Neural progenitor cell (in vitro differentiated cells): ENCODE data around the gene CTRB1. TPM values are rescaled to one million over a fixed set of nuclear protein-coding genes. Genes with fewer than 3 reads are reported as not detected.
A peak's percentile ranks its signal among the peaks of the same experiment; 100 is the strongest.
"Not testable (repeated sequence)": the region's sequence is repeated elsewhere in the genome, so short reads cannot be mapped to it uniquely, and the experiment has no call there.

Experiments
- DNase-seq: peaks from one replicate; pipeline ENCODE4 v3.0.0-alpha.2; 2016; ENCODE audit warnings: low spot score
- H2AFZ ChIP-seq: fragments of 200-600 bp; sonication (generic); replicated peaks from 2 replicates; pipeline ENCODE4 v1.6.1; 2016; ENCODE audit warnings: antibody characterized with exemption
- H3F3A ChIP-seq: fragments of 200-600 bp; sonication (generic); 2 replicates; pipeline ENCODE4 v1.6.1; 2016; ENCODE audit warnings: antibody characterized with exemption, low read depth
- H3K27ac ChIP-seq: fragments of 200-600 bp; sonication (generic); 2 replicates; pipeline ENCODE4 v1.5.1; 2016; ENCODE audit warnings: mild to moderate bottlenecking
- H3K27me3 ChIP-seq: fragments of 200-600 bp; sonication (generic); 2 replicates; pipeline ENCODE4 v1.6.1; 2016; ENCODE audit warnings: mild to moderate bottlenecking, moderate library complexity
- H3K36me3 ChIP-seq: fragments of 200-600 bp; sonication (generic); 2 replicates; pipeline ENCODE4 v1.5.1; 2016
- H3K4me1 ChIP-seq: fragments of 200-600 bp; sonication (generic); 2 replicates; pipeline ENCODE4 v1.6.1; 2016; ENCODE audit warnings: mixed run types
- H3K4me2 ChIP-seq: fragments of 200-600 bp; sonication (generic); 2 replicates; pipeline ENCODE4 v1.6.1; 2016
- H3K4me3 ChIP-seq: fragments of 200-600 bp; sonication (generic); 2 replicates; pipeline ENCODE4 v1.5.1; 2016
- H3K79me2 ChIP-seq: fragments of 200-600 bp; sonication (generic); 2 replicates; pipeline ENCODE4 v1.6.1; 2016; ENCODE audit warnings: low read depth
- H3K9ac ChIP-seq: fragments of 200-600 bp; sonication (generic); 2 replicates; pipeline ENCODE4 v1.6.1; 2016
- H3K9me3 ChIP-seq: fragments of 200-600 bp; sonication (generic); 2 replicates; pipeline ENCODE4 v1.5.1; 2016; ENCODE audit warnings: low read depth
- H4K20me1 ChIP-seq: fragments of 200-600 bp; sonication (generic); 2 replicates; pipeline ENCODE4 v1.6.1; 2016; ENCODE audit warnings: low read depth
- H3K27ac Mint-ChIP-seq: 3 replicates; pipeline ENCODE4 v1.8.0; 2021; ENCODE audit warnings: mixed read lengths
- H3K27me3 Mint-ChIP-seq: 2 replicates; pipeline ENCODE4 v1.8.0; 2022; ENCODE audit warnings: low read depth, mild to moderate bottlenecking, inconsistent platforms, moderate library complexity, mixed read lengths; ENCODE audit not compliant: insufficient read depth
- H3K36me3 Mint-ChIP-seq: 3 replicates; pipeline ENCODE4 v1.8.0; 2021; ENCODE audit warnings: mixed read lengths
- H3K4me1 Mint-ChIP-seq: 3 replicates; pipeline ENCODE4 v1.8.0; 2021; ENCODE audit warnings: mixed read lengths
- H3K4me3 Mint-ChIP-seq: 3 replicates; pipeline ENCODE4 v1.8.0; 2021; ENCODE audit warnings: mild to moderate bottlenecking, moderate library complexity, mixed read lengths
- H3K9me3 Mint-ChIP-seq: 3 replicates; pipeline ENCODE4 v1.8.0; 2020; ENCODE audit warnings: mixed read lengths
- EZH2 ChIP-seq: fragments of 200-600 bp; sonication (generic); IDR thresholded peaks from 2 replicates; pipeline ENCODE4 v1.6.1; 2017; ENCODE audit warnings: antibody characterized with exemption, mild to moderate bottlenecking, moderate library complexity
- EZH2phosphoT487 ChIP-seq: fragments of 200-600 bp; sonication (generic); IDR thresholded peaks from 2 replicates; pipeline ENCODE4 v1.6.1; 2017; ENCODE audit warnings: antibody characterized with exemption
- total RNA-seq: library from RNA; depleted of rRNA; stranded (reverse); fragments of >200 nt; gene quantifications from 2 replicates; pipeline ENCODE4 v1.2.3, GENCODE V29; 2015; ENCODE audit warnings: low replicate concordance
- TF ChIP-seq, protein P1 (sequence below): fragments of 200-600 bp; sonication (generic); IDR thresholded peaks from 2 replicates; pipeline ENCODE4 v1.5.1; 2017; ENCODE audit warnings: antibody characterized with exemption, mild to moderate bottlenecking

CTRB1 gene
- total RNA-seq, 1 donor from 2014 or later: not detected

GRCh38 chr16:75241955-75242354, 23.2 kb downstream of the CTRB1 start:
- Mint-ChIP-seq H3K4me1 (peaks cover 56% of the 10 kb centered on the region), H3K4me3 (no peak overlapping the region)
- H3K4me1 ChIP-seq: peaks cover 39% of the 10 kb centered on the region

DNA sequence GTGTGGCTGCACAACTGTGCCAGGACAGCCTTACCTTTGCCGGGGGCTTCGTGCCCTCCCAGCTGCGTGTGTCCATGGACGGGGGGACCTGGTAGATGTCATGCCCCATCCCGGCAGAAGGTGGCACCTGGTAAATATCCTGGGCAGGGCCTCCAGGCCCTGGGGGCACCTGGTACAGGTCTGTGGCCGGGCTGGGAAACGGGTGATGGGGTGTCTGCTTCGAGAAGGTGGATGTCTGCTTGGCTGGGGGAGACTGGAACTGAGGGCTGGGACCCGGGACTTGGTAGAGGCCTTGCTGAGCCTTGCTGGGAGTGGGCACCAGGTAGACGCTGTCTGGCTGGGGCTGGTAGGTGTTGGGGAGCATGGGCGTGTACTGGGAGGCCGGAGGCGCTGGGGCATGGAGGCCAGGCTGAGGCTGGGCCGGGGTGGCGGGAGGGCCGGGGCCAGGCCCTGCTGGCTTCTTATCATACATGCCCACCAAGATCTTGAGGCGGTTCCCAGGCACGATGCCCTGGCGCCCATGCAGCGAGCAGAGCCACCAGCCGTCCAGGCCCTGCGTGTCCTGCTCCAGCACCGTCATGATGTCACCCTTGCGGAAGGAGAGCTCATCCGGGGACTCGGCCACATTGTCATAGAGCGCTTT, 23.8 kb downstream of the CTRB1 start:
- not testable (repeated sequence) for H3K36me3 ChIP-seq, H2AFZ ChIP-seq, H3K9ac ChIP-seq, H3K27ac ChIP-seq, H3K9me3 ChIP-seq, H3K4me3 Mint-ChIP-seq, H3K9me3 Mint-ChIP-seq, H3K27me3 Mint-ChIP-seq, H3F3A ChIP-seq, H3K27me3 ChIP-seq, DNase-seq, H3K4me2 ChIP-seq, H3K4me3 ChIP-seq
- peaks cover 75% of the 10 kb centered on the region for H4K20me1 ChIP-seq
- Mint-ChIP-seq H3K36me3 (peaks cover 16% of the 10 kb centered on the region), H3K27ac (peak overlapping the region; percentile 79), H3K4me1 (peaks cover 59% of the 10 kb centered on the region)
- peaks cover 54% of the 10 kb centered on the region for H3K79me2 ChIP-seq
- H3K4me1 ChIP-seq: peaks cover 39% of the 10 kb centered on the region

More at GRCh38 chr16:75241955-75242354, 23.2 kb downstream of the CTRB1 start:
- Histone ChIP-seq H3K9me3 (no peaks in the 10 kb centered on the region), H3K9ac (no peak overlapping the region), H3K36me3 (no peaks in the 10 kb centered on the region), H2AFZ (no peak overlapping the region), H3K27ac (no peak overlapping the region), H3F3A (peaks cover 6% of the 10 kb centered on the region), H3K79me2 (peaks cover 48% of the 10 kb centered on the region), H3K27me3 (no peaks in the 10 kb centered on the region), H4K20me1 (peaks cover 75% of the 10 kb centered on the region), H3K4me3 (no peak overlapping the region), H3K4me2 (no peak overlapping the region)
- H3K27ac Mint-ChIP-seq: no peak overlapping the region
- H3K9me3 Mint-ChIP-seq: no peaks in the 10 kb centered on the region
- H3K36me3 Mint-ChIP-seq: peaks cover 16% of the 10 kb centered on the region
- TF ChIP-seq, protein P1, sequence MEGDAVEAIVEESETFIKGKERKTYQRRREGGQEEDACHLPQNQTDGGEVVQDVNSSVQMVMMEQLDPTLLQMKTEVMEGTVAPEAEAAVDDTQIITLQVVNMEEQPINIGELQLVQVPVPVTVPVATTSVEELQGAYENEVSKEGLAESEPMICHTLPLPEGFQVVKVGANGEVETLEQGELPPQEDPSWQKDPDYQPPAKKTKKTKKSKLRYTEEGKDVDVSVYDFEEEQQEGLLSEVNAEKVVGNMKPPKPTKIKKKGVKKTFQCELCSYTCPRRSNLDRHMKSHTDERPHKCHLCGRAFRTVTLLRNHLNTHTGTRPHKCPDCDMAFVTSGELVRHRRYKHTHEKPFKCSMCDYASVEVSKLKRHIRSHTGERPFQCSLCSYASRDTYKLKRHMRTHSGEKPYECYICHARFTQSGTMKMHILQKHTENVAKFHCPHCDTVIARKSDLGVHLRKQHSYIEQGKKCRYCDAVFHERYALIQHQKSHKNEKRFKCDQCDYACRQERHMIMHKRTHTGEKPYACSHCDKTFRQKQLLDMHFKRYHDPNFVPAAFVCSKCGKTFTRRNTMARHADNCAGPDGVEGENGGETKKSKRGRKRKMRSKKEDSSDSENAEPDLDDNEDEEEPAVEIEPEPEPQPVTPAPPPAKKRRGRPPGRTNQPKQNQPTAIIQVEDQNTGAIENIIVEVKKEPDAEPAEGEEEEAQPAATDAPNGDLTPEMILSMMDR: no peak
- H3K27me3 Mint-ChIP-seq: peaks cover 8% of the 10 kb centered on the region
- no peak for DNase-seq

- Mint-ChIP-seq H3K27ac (peak overlapping the region; percentile 93), H3K27me3 (peaks cover 10% of the 10 kb centered on the region), H3K4me1 (peaks cover 70% of the 10 kb centered on the region), H3K4me3 (no peak overlapping the region), H3K9me3 (no peaks in the 10 kb centered on the region), H3K36me3 (peaks cover 20% of the 10 kb centered on the region)
- TF ChIP-seq EZH2phosphoT487 (no peak), EZH2 (no peak)
- TF ChIP-seq, protein P1: no peak
- no peak overlapping the region for H2AFZ ChIP-seq
- no peak for DNase-seq
- peaks cover 75% of the 10 kb centered on the region for H4K20me1 ChIP-seq
- H3K27ac ChIP-seq: peak overlapping the region; percentile 20
- H3F3A ChIP-seq: peaks cover 6% of the 10 kb centered on the region
- no peaks in the 10 kb centered on the region for H3K36me3 ChIP-seq
- no peak overlapping the region for H3K9ac ChIP-seq
- no peak overlapping the region for H3K4me3 ChIP-seq
- no peaks in the 10 kb centered on the region for H3K9me3 ChIP-seq
- peaks cover 31% of the 10 kb centered on the region for H3K4me1 ChIP-seq
- peaks cover 60% of the 10 kb centered on the region for H3K79me2 ChIP-seq
- no peak overlapping the region for H3K4me2 ChIP-seq
- no peaks in the 10 kb centered on the region for H3K27me3 ChIP-seq
Measured at GRCh38 chr16:75243667-75244224, 25.0 kb downstream of the CTRB1 start.

DNA sequence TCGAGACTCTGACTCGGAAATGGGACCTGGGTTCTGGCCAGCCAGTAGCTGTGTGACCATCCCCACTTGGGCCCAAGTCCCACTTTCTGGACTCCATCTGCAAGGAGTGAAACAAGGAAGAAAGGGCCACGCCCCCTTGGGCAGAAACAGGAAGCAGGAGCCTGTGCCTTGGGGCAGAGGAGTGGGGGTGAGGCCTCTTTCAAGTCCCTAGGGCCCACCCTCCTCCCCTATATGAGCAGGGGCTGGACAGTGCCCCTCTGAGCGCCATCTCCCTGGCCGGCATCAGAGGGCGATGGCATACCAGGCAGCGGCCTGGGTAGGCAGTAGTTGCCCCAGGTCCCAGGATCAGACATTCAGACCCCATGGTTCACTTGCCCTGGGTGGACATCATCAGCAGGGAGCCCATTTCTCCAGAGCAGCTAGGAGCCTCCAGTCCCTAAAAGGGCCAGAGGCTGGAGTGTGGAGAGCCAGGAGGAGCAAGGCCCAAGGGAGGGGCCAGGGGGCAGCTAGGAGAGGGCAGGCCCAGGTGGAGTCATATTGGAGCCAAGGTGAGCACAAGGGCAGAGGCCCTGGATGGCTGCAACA, 25.5 kb downstream of the CTRB1 start:
- Mint-ChIP-seq H3K4me1 (peaks cover 69% of the 10 kb centered on the region), H3K4me3 (peak overlapping the region; percentile 73), H3K9me3 (no peaks in the 10 kb centered on the region), H3K27ac (peak overlapping the region; percentile 93), H3K27me3 (peaks cover 10% of the 10 kb centered on the region), H3K36me3 (peaks cover 20% of the 10 kb centered on the region)
- Histone ChIP-seq H3K36me3 (no peaks in the 10 kb centered on the region), H4K20me1 (peaks cover 75% of the 10 kb centered on the region), H2AFZ (no peak overlapping the region), H3K4me2 (peak overlapping the region; percentile 30), H3K79me2 (peaks cover 64% of the 10 kb centered on the region), H3K9ac (no peak overlapping the region), H3K27ac (peak overlapping the region; percentile 46), H3K9me3 (no peaks in the 10 kb centered on the region), H3K4me1 (peaks cover 27% of the 10 kb centered on the region), H3F3A (peaks cover 6% of the 10 kb centered on the region), H3K27me3 (no peaks in the 10 kb centered on the region), H3K4me3 (no peak overlapping the region)
- TF ChIP-seq, protein P1: peak; percentile 8
- TF ChIP-seq EZH2phosphoT487 (no peak), EZH2 (no peak)
- DNase-seq: no peak
